Neural progenitor cell (in vitro differentiated cells): ENCODE data around the gene FAM20C.

Experiments
- EZH2 ChIP-seq: fragments of 200-600 bp; sonication (generic); IDR thresholded peaks from 2 replicates; pipeline ENCODE4 v1.6.1; 2017; ENCODE audit warnings: antibody characterized with exemption, mild to moderate bottlenecking, moderate library complexity
- EZH2phosphoT487 ChIP-seq: fragments of 200-600 bp; sonication (generic); IDR thresholded peaks from 2 replicates; pipeline ENCODE4 v1.6.1; 2017; ENCODE audit warnings: antibody characterized with exemption
- TF ChIP-seq, protein P1 (sequence below): fragments of 200-600 bp; sonication (generic); IDR thresholded peaks from 2 replicates; pipeline ENCODE4 v1.5.1; 2017; ENCODE audit warnings: antibody characterized with exemption, mild to moderate bottlenecking

DNA sequence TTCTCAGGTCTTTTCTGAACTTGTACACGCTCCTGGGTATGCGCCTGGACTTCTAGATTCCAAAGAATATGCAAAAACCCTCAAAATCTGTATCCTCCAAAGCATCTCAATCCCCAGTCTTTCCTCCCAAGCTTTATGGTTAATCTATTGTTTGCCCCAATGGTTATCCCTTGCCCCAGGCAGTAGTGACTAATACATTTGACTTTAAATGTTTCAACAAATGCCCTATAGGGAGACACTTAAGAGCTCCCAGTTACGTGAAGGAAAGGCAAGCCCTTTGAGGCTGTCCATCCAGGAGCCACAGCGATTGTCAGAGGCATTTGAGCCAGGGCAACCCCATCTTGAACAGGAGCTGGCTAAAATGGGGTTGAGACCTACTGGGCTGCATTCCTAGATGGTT lies 84.9 kb downstream of the FAM20C start:
- TF ChIP-seq, protein P1, sequence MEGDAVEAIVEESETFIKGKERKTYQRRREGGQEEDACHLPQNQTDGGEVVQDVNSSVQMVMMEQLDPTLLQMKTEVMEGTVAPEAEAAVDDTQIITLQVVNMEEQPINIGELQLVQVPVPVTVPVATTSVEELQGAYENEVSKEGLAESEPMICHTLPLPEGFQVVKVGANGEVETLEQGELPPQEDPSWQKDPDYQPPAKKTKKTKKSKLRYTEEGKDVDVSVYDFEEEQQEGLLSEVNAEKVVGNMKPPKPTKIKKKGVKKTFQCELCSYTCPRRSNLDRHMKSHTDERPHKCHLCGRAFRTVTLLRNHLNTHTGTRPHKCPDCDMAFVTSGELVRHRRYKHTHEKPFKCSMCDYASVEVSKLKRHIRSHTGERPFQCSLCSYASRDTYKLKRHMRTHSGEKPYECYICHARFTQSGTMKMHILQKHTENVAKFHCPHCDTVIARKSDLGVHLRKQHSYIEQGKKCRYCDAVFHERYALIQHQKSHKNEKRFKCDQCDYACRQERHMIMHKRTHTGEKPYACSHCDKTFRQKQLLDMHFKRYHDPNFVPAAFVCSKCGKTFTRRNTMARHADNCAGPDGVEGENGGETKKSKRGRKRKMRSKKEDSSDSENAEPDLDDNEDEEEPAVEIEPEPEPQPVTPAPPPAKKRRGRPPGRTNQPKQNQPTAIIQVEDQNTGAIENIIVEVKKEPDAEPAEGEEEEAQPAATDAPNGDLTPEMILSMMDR: no peak
- TF ChIP-seq EZH2phosphoT487: no peak
- no peak for TF ChIP-seq EZH2
